ENCODE measurements around the gene SF3B2.

SF3B2 gene

DNA sequence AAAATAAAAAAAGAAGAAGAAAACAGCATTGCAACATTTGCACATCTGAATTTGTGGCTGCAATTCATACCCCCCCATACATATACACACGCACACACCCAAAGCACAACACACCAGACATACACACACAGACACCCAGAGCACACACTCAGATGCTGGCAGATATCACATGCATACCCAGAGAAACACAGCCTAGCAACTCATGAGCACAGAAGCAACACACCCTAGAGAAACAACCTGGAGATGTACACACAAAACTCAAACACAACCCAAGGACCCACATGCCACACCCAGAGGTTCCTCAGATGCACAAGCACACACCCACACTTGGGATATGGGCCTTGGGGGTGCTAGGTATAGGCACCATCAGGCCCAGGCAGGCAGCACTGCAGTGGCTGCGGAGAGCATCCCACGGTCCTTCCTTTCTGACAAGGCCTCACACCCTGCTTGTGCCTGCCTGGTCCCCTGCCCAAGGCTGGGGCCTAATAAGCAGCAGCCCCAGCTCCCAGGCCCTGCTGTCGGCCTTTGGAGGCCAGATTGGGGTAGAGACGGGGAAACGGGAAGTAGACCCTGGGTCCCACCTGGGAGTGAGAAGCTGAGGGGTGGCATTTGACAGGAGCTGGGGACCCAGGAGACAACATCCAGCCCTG is 37.2 kb upstream of the SF3B2 start:
- H3K27me3 ChIP-seq: peaks cover 41% of the 10 kb centered on the region
- H3K4me1 ChIP-seq (ENCODE audit: control insufficient read depth in 1 of 2, insufficient read depth in 1 of 2, low read depth in 1 of 2, low read length in 1 of 2): peaks cover 0 to 9% of the 10 kb centered on the region in 2 experiments
- no peak overlapping the region for H3K27ac ChIP-seq
- TF ChIP-seq, protein P1, sequence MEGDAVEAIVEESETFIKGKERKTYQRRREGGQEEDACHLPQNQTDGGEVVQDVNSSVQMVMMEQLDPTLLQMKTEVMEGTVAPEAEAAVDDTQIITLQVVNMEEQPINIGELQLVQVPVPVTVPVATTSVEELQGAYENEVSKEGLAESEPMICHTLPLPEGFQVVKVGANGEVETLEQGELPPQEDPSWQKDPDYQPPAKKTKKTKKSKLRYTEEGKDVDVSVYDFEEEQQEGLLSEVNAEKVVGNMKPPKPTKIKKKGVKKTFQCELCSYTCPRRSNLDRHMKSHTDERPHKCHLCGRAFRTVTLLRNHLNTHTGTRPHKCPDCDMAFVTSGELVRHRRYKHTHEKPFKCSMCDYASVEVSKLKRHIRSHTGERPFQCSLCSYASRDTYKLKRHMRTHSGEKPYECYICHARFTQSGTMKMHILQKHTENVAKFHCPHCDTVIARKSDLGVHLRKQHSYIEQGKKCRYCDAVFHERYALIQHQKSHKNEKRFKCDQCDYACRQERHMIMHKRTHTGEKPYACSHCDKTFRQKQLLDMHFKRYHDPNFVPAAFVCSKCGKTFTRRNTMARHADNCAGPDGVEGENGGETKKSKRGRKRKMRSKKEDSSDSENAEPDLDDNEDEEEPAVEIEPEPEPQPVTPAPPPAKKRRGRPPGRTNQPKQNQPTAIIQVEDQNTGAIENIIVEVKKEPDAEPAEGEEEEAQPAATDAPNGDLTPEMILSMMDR (IDR thresholded peaks at IDR 0.05): no peak
- H3K9me3 ChIP-seq: no peaks in the 10 kb centered on the region
- no peak overlapping the region for H3K4me3 ChIP-seq (ENCODE audit: low read depth in 1 of 2, low read length in 1 of 2)
- no peaks in the 10 kb centered on the region for H3K36me3 ChIP-seq

GRCh38 chr11:66015454-66015881 is 36.7 kb upstream of the SF3B2 start:
- Histone ChIP-seq H3K27me3 (peaks cover 36% of the 10 kb centered on the region), H3K27ac (no peak overlapping the region), H3K36me3 (no peaks in the 10 kb centered on the region), H3K4me3 (ENCODE audit: low read depth in 1 of 2, low read length in 1 of 2) (no peak overlapping the region), H3K4me1 (ENCODE audit: control insufficient read depth in 1 of 2, insufficient read depth in 1 of 2, low read depth in 1 of 2, low read length in 1 of 2) (peaks cover 0 to 9% of the 10 kb centered on the region in 2 experiments), H3K9me3 (no peaks in the 10 kb centered on the region)
- TF ChIP-seq, protein P1 (IDR thresholded peaks at IDR 0.05): no peak

GRCh38 chr11:66015936-66016792 is 36.0 kb upstream of the SF3B2 start:
- Histone ChIP-seq H3K36me3 (no peaks in the 10 kb centered on the region), H3K4me1 (ENCODE audit: control insufficient read depth in 1 of 2, insufficient read depth in 1 of 2, low read depth in 1 of 2, low read length in 1 of 2) (peaks cover 3 to 16% of the 10 kb centered on the region in 2 experiments), H3K27me3 (peaks cover 29% of the 10 kb centered on the region), H3K4me3 (ENCODE audit: low read depth in 1 of 2, low read length in 1 of 2) (no peak overlapping the region), H3K9me3 (no peaks in the 10 kb centered on the region), H3K27ac (no peak overlapping the region)
- TF ChIP-seq, protein P1 (IDR thresholded peaks at IDR 0.05): no peak

DNA sequence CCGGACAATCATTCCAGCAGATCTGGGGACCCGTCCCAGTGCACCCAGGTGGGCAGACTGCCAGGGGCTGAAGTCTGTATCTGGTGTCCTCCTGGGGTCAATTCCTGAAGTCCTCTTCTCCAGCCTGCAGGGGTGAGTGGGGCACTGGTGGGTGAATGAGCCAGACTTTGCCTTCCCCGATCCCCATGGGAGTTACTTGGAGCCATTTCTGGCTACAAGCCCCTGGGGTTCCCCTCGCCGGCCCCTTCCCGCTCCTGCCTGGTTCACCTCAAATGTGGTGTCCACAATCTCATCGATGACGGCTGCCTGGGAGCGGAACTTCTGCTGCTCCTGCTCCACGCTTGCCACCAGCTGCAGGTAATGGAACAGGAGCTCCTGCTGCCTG is 35.4 kb upstream of the SF3B2 start:
- TF ChIP-seq, protein P1 (IDR thresholded peaks at IDR 0.05): no peak
- no peaks in the 10 kb centered on the region for H3K36me3 ChIP-seq
- H3K27ac ChIP-seq: no peak overlapping the region
- peaks cover 23% of the 10 kb centered on the region for H3K27me3 ChIP-seq
- peaks cover 5 to 20% of the 10 kb centered on the region in 2 experiments for H3K4me1 ChIP-seq (ENCODE audit: control insufficient read depth in 1 of 2, insufficient read depth in 1 of 2, low read depth in 1 of 2, low read length in 1 of 2)
- H3K9me3 ChIP-seq: no peaks in the 10 kb centered on the region
- H3K4me3 ChIP-seq (ENCODE audit: low read depth in 1 of 2, low read length in 1 of 2): no peak overlapping the region

DNA sequence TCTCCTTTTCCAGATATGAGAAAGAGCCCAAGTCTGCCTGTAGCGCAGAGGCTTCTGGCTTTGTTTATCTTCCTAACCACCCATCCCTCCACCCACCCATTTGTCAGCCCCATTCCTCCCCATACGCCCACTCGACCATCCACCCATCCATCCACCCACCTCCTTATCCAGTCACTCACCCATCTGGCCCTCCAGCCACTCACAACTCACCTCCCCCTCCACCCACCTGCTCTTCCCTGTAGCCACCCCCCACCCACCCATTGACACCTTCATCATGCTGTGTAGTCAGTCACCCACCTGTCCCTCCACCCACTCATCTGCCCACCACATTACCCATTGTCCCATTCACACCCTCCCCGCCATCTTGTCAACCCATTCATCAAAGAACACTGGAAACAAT is 34.8 kb upstream of the SF3B2 start:
- Histone ChIP-seq H3K4me3 (ENCODE audit: low read depth in 1 of 2, low read length in 1 of 2) (no peak overlapping the region), H3K36me3 (no peaks in the 10 kb centered on the region), H3K27ac (no peak overlapping the region), H3K4me1 (ENCODE audit: control insufficient read depth in 1 of 2, insufficient read depth in 1 of 2, low read depth in 1 of 2, low read length in 1 of 2) (peaks cover 7 to 21% of the 10 kb centered on the region in 2 experiments), H3K27me3 (peaks cover 19% of the 10 kb centered on the region), H3K9me3 (no peaks in the 10 kb centered on the region)
- TF ChIP-seq, protein P1 (IDR thresholded peaks at IDR 0.05): no peak

All from neutrophil (primary cell).